Stimulated activated CD8-positive, alpha-beta memory T cell treated with anti-CD3 and anti-CD28 coated beads, Interleukin-2, amount 100 ng/mL, for 1 hour (primary cell): ENCODE results near the gene PTGS1.
"Not testable (repeated sequence)": the region's sequence is repeated elsewhere in the genome, so short reads cannot be mapped to it uniquely, and the experiment has no call there.

Source experiments
- DNase-seq, 2 donors: peaks; one replicate each; pipeline ENCODE4 v3.0.0-alpha.2; 2020; ENCODE audit warnings: low read depth in 2 of 2

PTGS1 gene

GRCh38 chr9:122370869-122371755 is at the start of gene PTGS1:
Gene PTGS1, plus strand, starts transcription at chr9:122371024. Its CDS starts 61 bp downstream, at chr9:122371085.
- no peak for DNase-seq

GRCh38 chr9:122322553-122322952 is 48.3 kb upstream of the PTGS1 start:
- no peak for DNase-seq

- DNase-seq, result not testable (repeated sequence)
Measured at GRCh38 chr9:122324665-122325064, 46.2 kb upstream of the PTGS1 start.

GRCh38 chr9:122325124-122325523 is 45.7 kb upstream of the PTGS1 start:
- no peak for DNase-seq

- no peak for DNase-seq
Measured at GRCh38 chr9:122327175-122327574, 43.6 kb upstream of the PTGS1 start.

DNA sequence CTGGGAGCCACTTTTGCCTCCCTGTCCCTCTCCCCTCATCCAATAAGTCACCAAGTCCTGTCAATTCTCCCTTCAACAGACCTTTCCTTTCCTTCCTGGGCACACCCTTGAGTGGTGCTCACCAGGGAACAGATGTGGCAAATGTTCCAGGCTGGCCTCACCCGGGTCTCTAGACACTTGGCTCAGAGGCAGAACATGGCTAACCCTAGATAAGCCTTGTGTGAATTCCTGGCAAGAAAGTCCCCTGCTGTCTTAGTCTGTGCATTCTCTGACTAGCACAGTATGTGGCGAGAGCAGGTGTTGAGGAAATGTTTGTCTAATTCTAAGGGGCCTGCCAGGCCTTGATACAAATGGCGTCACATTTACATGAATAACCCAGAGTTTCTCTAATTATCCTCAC is 41.2 kb upstream of the PTGS1 start:
- no peak for DNase-seq

DNA sequence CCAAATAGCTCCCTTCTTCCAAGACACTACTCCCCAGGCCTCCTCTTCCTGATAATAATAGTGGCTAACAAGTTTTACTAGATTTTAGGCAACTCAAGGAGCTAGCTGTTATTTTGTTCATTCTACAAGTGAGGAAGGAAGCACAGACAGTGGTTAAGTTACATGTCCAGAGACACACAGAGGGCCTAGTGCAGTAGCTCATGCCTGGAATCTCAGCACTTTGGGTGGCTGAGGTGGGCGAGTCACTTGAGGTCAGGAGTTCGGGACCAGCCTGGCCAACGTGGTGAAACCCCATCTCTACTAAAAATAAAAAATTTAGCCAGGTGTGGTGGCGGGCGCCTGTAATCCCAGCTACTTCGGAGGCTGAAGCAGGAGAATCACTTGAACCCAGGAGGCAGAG is 40.4 kb upstream of the PTGS1 start:
- DNase-seq, result not testable (repeated sequence)

DNA sequence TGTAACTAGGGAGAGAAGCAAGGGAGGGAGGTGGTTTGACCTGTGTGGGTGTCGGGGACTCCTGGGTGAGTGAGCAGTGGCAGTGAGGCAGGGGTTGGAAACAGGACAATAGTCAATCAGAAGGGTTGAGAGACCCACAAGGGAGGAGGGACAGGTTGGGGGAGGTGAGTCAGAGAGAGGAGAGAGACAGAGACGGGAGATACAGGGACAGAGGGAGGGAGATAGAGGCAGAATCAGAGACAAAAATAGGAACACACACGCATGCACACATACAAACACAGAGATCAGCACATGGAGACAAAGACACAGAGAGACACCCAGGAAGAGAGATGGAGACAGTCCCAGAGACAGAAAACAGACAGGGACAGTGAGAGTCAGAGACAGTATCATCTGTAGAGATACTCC is 39.3 kb upstream of the PTGS1 start:
- no peak for DNase-seq

DNA sequence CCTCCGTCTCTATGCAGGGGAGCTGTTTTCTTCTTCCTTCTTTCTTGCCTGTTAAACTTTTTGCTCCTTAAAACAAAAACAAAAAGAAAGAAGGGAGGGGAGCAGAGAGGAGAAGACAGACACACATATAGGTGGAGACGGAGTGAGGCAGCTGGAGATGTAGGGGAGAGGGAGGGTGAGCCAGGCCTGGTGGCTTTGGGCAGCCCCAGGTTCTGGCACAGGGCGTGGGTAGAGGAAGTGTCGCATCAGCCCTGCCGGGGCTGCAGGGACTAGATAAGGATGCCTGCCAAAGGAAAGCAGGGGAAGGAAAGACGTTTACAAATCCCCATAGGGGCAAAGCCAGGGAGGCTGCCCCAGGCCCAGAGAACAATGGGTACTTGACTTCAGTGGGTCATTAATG is 38.7 kb upstream of the PTGS1 start:
- DNase-seq, result no peak

- no peak for DNase-seq
Measured at GRCh38 chr9:122332644-122333043, 38.2 kb upstream of the PTGS1 start.

GRCh38 chr9:122333169-122333808 is 37.5 kb upstream of the PTGS1 start:
- DNase-seq, result no peak

GRCh38 chr9:122334916-122335315 is 35.9 kb upstream of the PTGS1 start:
- DNase-seq, result no peak

DNA sequence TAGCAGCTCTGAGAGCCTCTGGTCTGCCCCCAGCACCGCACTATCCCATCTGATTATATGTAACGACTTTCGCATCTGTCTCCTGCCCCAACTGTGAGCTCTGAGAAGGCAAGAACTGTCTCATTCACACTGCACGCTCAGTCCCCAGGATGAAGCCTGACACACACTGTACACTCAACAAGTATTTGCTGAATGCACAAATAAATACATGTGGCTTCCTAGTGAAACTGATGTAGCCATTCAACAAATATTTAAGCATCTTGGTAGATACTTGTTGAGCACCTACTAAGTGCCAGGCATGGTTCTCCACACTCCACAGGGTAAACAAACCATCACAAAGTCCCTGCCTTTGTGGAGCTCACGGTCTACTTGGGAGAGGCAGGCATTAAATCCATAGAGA is 34.6 kb upstream of the PTGS1 start:
- no peak for DNase-seq

- no peak for DNase-seq
Measured at GRCh38 chr9:122336866-122337555, 33.8 kb upstream of the PTGS1 start.

DNA sequence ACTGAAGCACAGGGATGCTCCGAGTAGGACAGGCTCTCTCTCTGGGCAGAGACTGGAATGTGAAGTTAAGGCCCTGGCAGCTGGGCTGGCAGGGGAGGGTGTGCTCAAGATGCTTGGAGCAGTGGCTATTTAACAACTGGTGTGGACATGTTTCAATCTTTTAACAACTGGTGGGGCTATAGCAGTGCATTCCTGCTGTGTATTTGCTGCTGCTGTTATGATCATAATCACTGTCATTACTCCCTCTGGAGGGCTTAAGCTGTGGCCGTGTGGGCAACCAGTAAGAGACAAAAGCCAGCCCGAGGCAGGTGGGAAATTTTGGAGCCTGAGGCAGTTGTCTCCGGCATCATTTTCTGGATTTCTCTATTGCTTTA is 33.3 kb upstream of the PTGS1 start:
- DNase-seq, result no peak

GRCh38 chr9:122338536-122338935 is 32.3 kb upstream of the PTGS1 start:
- no peak for DNase-seq

- no peak for DNase-seq
Measured at GRCh38 chr9:122338994-122339393, 31.8 kb upstream of the PTGS1 start.

DNA sequence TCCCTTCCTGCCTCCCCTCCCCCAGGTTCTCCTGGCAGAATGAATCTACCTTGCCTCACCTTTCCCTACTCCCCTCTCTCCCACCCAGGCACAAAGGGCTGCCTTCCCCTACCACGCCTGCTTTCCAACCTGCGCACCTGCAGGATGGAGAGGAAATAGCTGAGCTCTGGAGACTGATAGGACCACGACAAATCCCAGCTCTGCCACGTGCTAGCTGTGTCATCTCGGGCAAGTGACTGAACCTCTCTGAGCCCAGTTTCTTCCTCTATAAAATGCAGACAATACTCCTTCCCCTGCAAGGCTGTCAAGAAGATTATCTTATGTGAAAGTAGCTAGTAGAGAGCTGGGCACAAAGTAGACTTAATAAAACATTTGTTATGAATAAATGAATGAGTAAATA is 31.2 kb upstream of the PTGS1 start:
- no peak for DNase-seq

DNA sequence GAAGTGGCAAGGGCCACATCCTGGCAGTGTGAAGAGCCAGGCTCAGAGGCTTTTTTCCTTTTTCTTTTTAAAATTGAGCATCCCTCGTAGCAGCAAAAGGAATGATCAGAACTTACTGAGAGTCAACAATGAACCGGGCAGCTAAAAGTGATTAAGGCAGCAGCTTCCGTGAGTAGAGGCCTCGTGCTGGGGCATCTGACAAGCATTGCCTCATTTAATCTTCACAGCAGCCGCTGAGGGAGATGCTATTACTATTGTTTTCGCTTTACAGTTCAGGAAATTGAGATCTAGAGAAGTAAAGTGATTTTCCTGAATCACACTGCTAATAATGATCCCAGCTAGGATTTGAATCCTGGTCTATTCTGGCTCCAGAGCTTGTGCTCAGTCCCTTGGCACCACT is 30.7 kb upstream of the PTGS1 start:
- no peak for DNase-seq

- no peak for DNase-seq
Measured at GRCh38 chr9:122342323-122343050, 28.3 kb upstream of the PTGS1 start.

- no peak for DNase-seq
Measured at GRCh38 chr9:122346478-122347347, 24.1 kb upstream of the PTGS1 start.
